ENCODE measurements around the gene BMI1. TPM values are rescaled to one million over a fixed set of nuclear protein-coding genes. Genes with fewer than 3 reads are reported as not detected.

BMI1 gene
- total and polyA plus RNA-seq, 2 donors (not counting 1 experiment from before 2014, with no cell fraction given), result 18.0 to 83.8 TPM

DNA sequence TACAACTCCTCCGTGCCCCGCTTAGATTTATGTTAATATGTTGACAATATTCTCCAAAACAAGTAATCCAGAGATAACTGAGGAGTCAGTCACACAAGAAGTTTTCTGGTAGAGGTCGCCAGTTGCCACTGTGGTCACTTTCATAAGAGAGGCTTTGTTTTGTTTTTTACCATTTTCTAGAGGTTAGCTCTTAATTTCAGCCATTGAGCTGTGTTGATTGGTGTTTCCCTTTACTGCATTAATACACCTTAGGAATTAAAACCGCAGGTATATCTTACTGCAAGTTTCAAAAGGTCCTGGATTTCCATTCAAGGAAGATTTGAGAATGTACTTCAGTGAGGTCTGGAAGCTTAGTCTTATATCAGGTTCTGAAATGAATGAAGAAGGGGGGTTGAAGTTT, 3.5 kb downstream of the BMI1 start:
- ChIA-PET CTCF (interaction anchor here (1.3 to 1.8 kb wide), 3 partner anchors 15 to 64 kb away, joined by 3 to 8 read pairs (median 4); no protein-coding TSS in a partner anchor), POLR2A (interaction anchor here (0.6 to 5.0 kb wide), 7 partner anchors 8 to 380 kb away, joined by 3 to 28 read pairs (median 4); partner anchors contain the start of gene COMMD3)
- intact Hi-C loops (cut with micrococcal nuclease), result loop anchor here (2.0 to 5.0 kb wide), 2 partner anchors 16 to 1113 kb away; partner anchors contain the start of gene OTUD1
- peaks cover 48% of the 10 kb centered on the region for H3K4me1 Mint-ChIP-seq
- Histone ChIP-seq H2AFZ (ENCODE audit: insufficient read depth, low read depth, low read length, poor library complexity, severe bottlenecking) (peak overlapping the region; percentile 51), H3K27me3 (replicated peaks in 1 of 4; ENCODE audit: control extremely low read depth in 1 of 4, control insufficient read depth in 3 of 4, insufficient read depth in 4 of 4, low read length in 3 of 4) (peaks cover 0 to 16% (median 4%) of the 10 kb centered on the region in 4 experiments), H3K9me3 (ENCODE audit: control extremely low read depth in 1 of 3, control insufficient read depth in 2 of 3, insufficient read depth in 1 of 3, low read length in 2 of 3) (no peaks in the 10 kb centered on the region), H3K4me2 (replicated peaks; ENCODE audit: low read depth, low read length, poor library complexity, severe bottlenecking) (peak overlapping the region; percentile 81), H3K4me3 (ENCODE audit: control extremely low read depth in 1 of 5, extremely low read depth in 1 of 5, insufficient read depth in 1 of 5, low read depth in 2 of 5, low read length in 4 of 5) (peak overlapping the region in 4 of 5 experiments; percentile 52 to 80 (median 74)), H3K79me2 (ENCODE audit: control insufficient read depth, insufficient read depth, low read length) (peaks cover 2% of the 10 kb centered on the region), H3K36me3 (replicated peaks in 1 of 2; ENCODE audit: control extremely low read depth in 1 of 2, control insufficient read depth in 1 of 2, extremely low read depth in 1 of 2, insufficient read depth in 2 of 2, low read length in 1 of 2) (peaks cover 2 to 18% of the 10 kb centered on the region in 2 experiments), H3K4me1 (ENCODE audit: control insufficient read depth in 2 of 2, insufficient read depth in 2 of 2, low read length in 2 of 2) (peaks cover 36 to 43% of the 10 kb centered on the region in 2 donors), H3K27ac (ENCODE audit: low read length in 2 of 2) (no peak overlapping the region), H3K9ac (ENCODE audit: low read length) (peak overlapping the region; percentile 68), H4K20me1 (ENCODE audit: control insufficient read depth, insufficient read depth, low read length, poor library complexity, severe bottlenecking) (peaks cover 13% of the 10 kb centered on the region)
- WGBS (ENCODE audit: insufficient coverage), result no CpG with 5 or more reads among the region's 4 CpGs
- DNase-seq (no peak), ATAC-seq (ENCODE audit: low read depth) (no peak)
- peak overlapping the region; percentile 86 for H3K27ac Mint-ChIP-seq
- H3K4me3 Mint-ChIP-seq, result peak overlapping the region; percentile 90
- H3K27me3 Mint-ChIP-seq, result no peaks in the 10 kb centered on the region
- H3K9me3 Mint-ChIP-seq (ENCODE audit: insufficient read depth), result no peaks in the 10 kb centered on the region
- TF ChIP-seq EZH2 (IDR thresholded peaks at IDR 0.05; ENCODE audit: borderline replicate concordance, insufficient read depth, low read depth, low read length, poor library complexity, severe bottlenecking), result no peak
- TF ChIP-seq, protein P1, sequence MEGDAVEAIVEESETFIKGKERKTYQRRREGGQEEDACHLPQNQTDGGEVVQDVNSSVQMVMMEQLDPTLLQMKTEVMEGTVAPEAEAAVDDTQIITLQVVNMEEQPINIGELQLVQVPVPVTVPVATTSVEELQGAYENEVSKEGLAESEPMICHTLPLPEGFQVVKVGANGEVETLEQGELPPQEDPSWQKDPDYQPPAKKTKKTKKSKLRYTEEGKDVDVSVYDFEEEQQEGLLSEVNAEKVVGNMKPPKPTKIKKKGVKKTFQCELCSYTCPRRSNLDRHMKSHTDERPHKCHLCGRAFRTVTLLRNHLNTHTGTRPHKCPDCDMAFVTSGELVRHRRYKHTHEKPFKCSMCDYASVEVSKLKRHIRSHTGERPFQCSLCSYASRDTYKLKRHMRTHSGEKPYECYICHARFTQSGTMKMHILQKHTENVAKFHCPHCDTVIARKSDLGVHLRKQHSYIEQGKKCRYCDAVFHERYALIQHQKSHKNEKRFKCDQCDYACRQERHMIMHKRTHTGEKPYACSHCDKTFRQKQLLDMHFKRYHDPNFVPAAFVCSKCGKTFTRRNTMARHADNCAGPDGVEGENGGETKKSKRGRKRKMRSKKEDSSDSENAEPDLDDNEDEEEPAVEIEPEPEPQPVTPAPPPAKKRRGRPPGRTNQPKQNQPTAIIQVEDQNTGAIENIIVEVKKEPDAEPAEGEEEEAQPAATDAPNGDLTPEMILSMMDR (IDR thresholded peaks at IDR 0.05), result no peak

DNA sequence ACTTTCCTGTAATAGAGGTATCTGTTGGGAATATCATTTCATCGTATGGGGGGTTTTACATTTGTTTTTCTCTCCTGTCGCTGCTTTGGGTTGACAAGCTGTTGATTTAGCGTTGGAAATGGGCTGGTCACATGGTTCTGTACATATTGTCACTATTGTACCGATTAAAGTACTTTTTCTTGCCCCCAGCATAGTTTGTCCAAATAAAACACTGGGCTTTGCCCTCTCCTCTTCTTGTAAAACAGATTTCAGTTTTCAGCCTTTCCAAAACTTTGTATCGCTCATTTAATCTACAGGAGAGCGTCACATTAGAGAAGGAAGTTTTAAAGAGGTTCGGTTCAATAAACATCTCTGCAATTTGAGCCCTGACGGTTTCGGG, 4.0 kb downstream of the BMI1 start:
- H3K9ac ChIP-seq (ENCODE audit: low read length), result peak overlapping the region; percentile 68
- H3K4me2 ChIP-seq (replicated peaks; ENCODE audit: low read depth, low read length, poor library complexity, severe bottlenecking), result peak overlapping the region; percentile 81
- peaks cover 5 to 23% of the 10 kb centered on the region in 2 experiments for H3K36me3 ChIP-seq (replicated peaks in 1 of 2; ENCODE audit: control extremely low read depth in 1 of 2, control insufficient read depth in 1 of 2, extremely low read depth in 1 of 2, insufficient read depth in 2 of 2, low read length in 1 of 2)
- peak overlapping the region; percentile 51 for H2AFZ ChIP-seq (ENCODE audit: insufficient read depth, low read depth, low read length, poor library complexity, severe bottlenecking)
- H3K27ac ChIP-seq (ENCODE audit: low read length in 2 of 2), result peak overlapping the region; percentile 0 to 39
- CTCF ChIA-PET, result interaction anchor here (1.0 to 1.8 kb wide), 4 partner anchors 14 to 112 kb away, joined by 3 to 8 read pairs (median 4); no protein-coding TSS in a partner anchor
- peak overlapping the region; percentile 86 for H3K27ac Mint-ChIP-seq
- 0% methylated on average over 5 of the region's 9 CpGs for WGBS (ENCODE audit: insufficient coverage)
- intact Hi-C loops (cut with micrococcal nuclease), result loop anchor here (1.0 to 5.0 kb wide), 4 partner anchors 8 to 1122 kb away; partner anchors contain the start of gene OTUD1
- POLR2A ChIA-PET, result interaction anchor here (0.6 to 5.0 kb wide), 7 partner anchors 9 to 380 kb away, joined by 3 to 28 read pairs (median 4); partner anchors contain the start of gene COMMD3
- H3K4me1 ChIP-seq (ENCODE audit: control insufficient read depth in 2 of 2, insufficient read depth in 2 of 2, low read length in 2 of 2), result peaks cover 31 to 39% of the 10 kb centered on the region in 2 donors
- no peaks in the 10 kb centered on the region for H3K79me2 ChIP-seq (ENCODE audit: control insufficient read depth, insufficient read depth, low read length)
- DNase-seq, result no peak
- no peaks in the 10 kb centered on the region for H3K9me3 Mint-ChIP-seq (ENCODE audit: insufficient read depth)
- TF ChIP-seq, protein P1 (IDR thresholded peaks at IDR 0.05), result no peak
- TF ChIP-seq EZH2 (IDR thresholded peaks at IDR 0.05; ENCODE audit: borderline replicate concordance, insufficient read depth, low read depth, low read length, poor library complexity, severe bottlenecking), result no peak
- no peak for ATAC-seq (ENCODE audit: low read depth)
- peaks cover 13% of the 10 kb centered on the region for H4K20me1 ChIP-seq (ENCODE audit: control insufficient read depth, insufficient read depth, low read length, poor library complexity, severe bottlenecking)
- H3K27me3 Mint-ChIP-seq, result no peaks in the 10 kb centered on the region
- H3K27me3 ChIP-seq (replicated peaks in 1 of 4; ENCODE audit: control extremely low read depth in 1 of 4, control insufficient read depth in 3 of 4, insufficient read depth in 4 of 4, low read length in 3 of 4), result peaks cover 0 to 16% (median 4%) of the 10 kb centered on the region in 4 experiments
- peaks cover 43% of the 10 kb centered on the region for H3K4me1 Mint-ChIP-seq
- no peaks in the 10 kb centered on the region for H3K9me3 ChIP-seq (ENCODE audit: control extremely low read depth in 1 of 3, control insufficient read depth in 2 of 3, insufficient read depth in 1 of 3, low read length in 2 of 3)
- H3K4me3 Mint-ChIP-seq, result peak overlapping the region; percentile 90
- peak overlapping the region; percentile 52 to 80 (median 73) for H3K4me3 ChIP-seq (ENCODE audit: control extremely low read depth in 1 of 5, extremely low read depth in 1 of 5, insufficient read depth in 1 of 5, low read depth in 2 of 5, low read length in 4 of 5)

Data from B cell (primary cell).